Esophagus muscularis mucosa (tissue), 3 donors: ENCODE measurements around the gene NOL3.

Experiments used
- CTCF ChIP-seq, 3 experiments: fragments of 200-600 bp in 2 of 3; fragments of 450-650 bp in 1 of 3; sonication (generic) in 2 of 3; IDR thresholded peaks; one replicate each; pipeline ENCODE4 v1.5.1; 2017 to 2019; ENCODE audit warnings: antibody characterized with exemption in 3 of 3, mild to moderate bottlenecking in 2 of 3, moderate library complexity in 1 of 3
- POLR2AphosphoS5 ChIP-seq, 2 donors: sonication (generic); formaldehyde crosslinking; IDR thresholded peaks; one replicate each; pipeline ENCODE4 v1.6.1; 2017; ENCODE audit warnings: antibody characterized with exemption in 2 of 2

GRCh38 chr16:67195676-67196075 is 25.3 kb downstream of the NOL3 start:
- TF ChIP-seq CTCF (IDR thresholded peaks at IDR 0.05) (no peak), POLR2AphosphoS5 (IDR thresholded peaks at IDR 0.05) (no peak)
